ENCODE measurements around the gene C22orf42.
"Not testable (repeated sequence)": the region's sequence is repeated elsewhere in the genome, so short reads cannot be mapped to it uniquely, and the experiment has no call there.

C22orf42 gene, protein sequence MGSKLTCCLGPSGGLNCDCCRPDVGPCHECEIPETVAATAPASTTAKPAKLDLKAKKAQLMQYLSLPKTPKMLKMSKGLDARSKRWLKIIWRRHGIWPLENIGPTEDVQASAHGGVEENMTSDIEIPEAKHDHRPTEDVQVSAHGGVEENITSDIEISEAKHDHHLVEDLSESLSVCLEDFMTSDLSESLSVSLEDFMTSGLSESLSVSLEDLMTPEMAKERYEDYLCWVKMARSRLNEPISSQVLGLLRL

GRCh38 chr22:32158712-32159533 lies at the start of gene C22orf42:
Gene C22orf42 (minus strand): TSS chr22:32159303. CDS start chr22:32159215, 88 bp downstream.
- DNase-seq (ENCODE audit: low read depth) = no peak

- DNase-seq (ENCODE audit: low read depth) = no peak
These were observed 49.6 kb upstream of the C22orf42 start for GRCh38 chr22:32208681-32209080.

DNA sequence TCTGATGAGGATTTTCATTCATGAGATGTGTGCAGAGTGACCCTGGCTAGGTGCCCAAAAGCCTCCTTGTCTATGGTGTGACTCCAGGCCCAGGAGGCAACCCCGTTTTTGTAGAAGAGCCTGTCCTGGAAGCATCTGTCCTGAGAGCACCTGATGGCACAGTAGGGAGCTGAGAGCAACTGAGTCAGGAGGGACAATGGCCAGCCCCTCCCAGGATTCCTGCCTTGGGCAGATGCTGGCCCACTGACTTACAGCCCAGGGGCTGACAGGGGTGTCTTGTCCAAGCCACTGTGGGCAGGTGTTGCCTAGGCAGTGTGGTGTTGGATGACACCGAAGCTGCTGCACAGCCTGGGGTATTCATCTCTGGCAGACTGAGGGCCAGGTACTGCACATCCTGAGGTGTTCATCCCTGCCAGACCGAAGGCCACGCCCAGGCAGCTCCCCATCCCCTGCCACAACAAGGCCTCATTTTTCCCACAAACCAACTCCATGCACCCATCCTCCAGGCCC lies 48.9 kb upstream of the C22orf42 start:
- DNase-seq (ENCODE audit: low read depth) = no peak

DNA sequence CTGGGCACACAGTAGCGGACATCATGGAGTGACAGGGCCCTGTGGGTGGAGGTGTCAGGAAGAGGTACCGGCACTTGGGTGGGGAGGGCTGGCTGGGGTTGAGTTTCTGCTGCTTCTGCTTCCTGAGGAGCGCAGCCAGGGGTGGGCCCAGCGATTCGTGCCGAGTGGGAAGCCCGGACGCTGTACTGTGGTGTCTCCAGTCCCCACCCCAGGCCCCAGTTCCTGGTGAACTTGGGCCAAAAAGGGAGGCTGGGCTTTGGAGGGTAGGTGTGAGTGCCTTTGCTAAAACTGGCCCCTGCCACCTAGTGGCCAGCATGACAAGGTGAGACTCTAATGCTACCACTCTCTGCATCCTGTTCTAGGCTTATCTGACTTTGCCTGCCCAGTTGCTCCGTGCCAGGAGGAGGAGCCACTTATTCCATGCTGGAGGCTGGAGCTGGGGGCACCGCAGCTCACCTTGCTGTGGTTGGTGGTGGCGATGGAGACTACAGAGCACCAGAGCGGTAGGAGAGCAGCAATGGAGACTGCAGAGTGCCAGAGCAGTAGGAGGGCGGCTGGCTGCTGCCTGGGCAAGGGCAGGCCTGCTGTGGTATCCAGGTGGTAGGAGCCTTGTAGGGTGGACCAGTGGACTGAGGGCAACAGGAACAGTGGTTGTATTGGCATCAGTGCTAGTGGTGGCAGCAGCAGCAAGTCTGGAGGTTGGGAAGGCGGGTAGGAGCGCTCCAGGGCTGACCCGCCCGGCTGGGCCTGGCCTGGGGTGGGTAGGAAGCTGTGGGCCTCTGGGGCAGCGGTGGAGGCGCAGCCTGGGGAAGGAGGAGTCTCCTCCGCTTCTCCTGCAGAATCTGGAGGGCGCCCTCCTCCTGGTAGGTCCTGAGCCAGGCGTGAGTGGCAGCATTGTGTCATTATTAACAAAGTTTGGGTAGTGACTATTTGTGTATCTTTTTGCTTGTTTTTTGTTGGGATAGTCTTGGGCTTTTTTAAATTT lies 48.0 kb upstream of the C22orf42 start:
- no peak for DNase-seq (ENCODE audit: low read depth)

DNA sequence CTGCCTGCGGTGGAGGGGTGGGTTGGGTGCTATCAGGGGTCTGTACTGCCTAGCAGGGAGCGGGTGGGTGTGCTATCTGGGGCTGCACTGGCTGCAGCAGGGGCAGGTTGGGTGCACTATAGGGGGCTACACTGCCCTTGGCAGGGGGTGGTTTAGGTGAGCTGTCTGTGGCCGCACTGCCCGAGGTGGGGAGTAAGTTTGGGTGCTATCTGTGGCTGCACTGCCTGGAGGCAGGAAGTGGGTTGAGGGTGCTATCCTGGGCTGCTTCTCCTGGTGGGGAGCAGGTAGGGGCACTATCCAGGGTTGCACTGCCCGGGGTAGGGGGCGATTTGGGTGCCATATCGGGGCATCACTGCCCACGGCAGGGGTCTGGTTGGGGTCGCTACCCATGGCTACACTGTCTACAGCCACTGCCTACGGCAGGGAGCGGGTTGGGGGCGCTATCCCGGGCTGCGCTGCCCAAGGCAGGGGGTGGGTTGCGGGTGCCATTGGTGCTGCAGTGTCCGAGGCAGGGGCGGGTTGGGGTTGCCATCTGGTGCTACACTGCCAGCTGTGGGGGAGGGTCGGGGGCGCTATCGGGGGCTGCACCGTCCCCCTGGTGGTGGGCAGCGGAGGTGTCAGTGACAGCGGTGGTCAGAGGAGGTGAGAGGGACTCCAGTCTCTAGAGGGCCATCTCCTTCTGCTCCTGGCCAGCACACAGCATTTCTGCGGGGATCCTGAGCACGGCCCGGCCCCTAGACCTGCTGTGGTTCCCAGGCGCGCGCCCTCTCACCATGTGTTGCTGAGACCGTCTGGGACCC lies 47.1 kb upstream of the C22orf42 start:
- no peak for DNase-seq (ENCODE audit: low read depth)

- DNase-seq (ENCODE audit: low read depth) = no peak
These were observed 46.0 kb upstream of the C22orf42 start, which contains the start of gene RFPL2 for GRCh38 chr22:32204856-32205722. Gene RFPL2 (minus strand): TSS chr22:32205073. CDS start chr22:32202451, 2,622 bp downstream.

DNA sequence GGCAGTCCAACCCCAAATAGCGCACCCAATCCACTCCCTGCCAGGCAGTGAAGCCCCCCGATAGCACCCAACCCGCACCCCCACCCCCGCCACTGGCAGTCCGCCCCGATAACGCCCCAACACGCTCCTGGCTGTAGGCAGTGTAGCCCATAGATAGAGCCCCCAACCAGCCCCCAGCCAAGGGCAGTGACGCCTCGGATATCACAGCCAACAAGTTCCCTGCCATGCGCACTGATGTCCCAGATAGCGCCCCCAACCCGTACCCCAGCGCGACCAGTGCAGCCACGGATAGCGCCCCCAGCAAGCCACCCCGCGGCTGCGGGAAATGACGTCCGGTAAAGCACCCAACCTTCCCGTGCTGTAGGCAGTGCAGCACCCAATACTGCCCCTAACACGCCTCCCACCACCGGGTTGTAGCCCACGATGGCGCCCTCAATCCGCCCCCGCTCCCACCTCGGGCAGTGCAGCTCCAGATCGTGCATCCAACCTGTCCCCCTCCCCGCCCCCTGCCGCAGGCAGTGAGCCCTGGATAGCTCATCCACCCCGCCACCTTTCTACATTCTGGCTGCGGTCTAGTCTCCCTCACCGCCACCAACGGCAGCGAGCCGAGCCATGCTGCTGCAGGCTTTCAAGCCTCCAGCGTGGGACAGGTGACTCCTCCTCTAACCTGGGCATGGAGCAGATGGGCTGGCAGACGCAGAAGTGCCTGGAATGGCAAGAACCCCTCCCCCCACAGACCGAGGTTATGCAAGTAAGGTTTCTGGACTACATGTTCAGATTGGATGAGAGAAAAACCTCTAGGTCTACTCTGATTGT lies 45.1 kb upstream of the C22orf42 start:
- no peak for DNase-seq (ENCODE audit: low read depth)

DNA sequence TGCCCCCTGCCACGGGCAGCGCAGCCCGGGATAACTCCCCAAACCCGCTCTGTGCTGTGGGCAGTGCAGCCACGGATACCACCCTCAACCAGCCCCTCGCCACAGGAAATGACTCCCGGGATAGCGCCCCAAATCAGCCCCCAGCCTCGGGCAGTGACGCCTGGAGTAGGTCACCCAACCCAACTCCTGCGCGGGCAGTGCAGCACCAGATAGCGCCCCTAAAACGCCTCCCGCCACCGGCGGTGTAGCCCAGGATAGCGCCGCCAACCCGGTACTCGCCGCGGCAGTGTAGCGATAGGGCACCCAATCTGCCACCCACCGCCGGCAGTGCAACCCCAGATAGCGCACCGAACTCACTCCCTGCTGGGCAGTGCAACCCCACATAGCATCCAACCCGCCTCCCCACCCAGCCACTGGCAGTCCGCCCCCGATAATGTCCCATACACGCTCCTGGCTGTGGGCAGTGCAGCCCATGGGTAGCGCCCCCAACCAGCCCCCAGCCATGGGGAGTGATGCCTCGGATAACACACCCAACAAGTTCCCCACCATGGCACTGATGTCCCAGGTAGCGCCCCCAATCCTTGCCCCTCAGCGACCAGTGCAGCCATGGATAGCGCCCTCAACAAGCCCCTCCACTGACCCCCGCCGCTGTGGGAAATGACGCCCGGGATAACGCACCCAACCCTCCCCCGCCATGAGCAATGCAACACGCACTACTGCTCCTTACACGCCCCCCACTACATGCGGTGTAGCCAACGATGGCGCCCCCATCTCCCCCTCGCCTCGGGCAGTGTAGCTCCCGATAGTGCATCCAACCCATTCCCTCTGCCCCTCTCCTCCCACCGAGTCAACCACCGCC lies 44.3 kb upstream of the C22orf42 start:
- no peak for DNase-seq (ENCODE audit: low read depth)

- DNase-seq (ENCODE audit: low read depth) = no peak
These were observed 43.6 kb upstream of the C22orf42 start for GRCh38 chr22:32202539-32203180.

- no peak for DNase-seq (ENCODE audit: low read depth)
These were observed 43.0 kb upstream of the C22orf42 start for GRCh38 chr22:32202161-32202538.

DNA sequence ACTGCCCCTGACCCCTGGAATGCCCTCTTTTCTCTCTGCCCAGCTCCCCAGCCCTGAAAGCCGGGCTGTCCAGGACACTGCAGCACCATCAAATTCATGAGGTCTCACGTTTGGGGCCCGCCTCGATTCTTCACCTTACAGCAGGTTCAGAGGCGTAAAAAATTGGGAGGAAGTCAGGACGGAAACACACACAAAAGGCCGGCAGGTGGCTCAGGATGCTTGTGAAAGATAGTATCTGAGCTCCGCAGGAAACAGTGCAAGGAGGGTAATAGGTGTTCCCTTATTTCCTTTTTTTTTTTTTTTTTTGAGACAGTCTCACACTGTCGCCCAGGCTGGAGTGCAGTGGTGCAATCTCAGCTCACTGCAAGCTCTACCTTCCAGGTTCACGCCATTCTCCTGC lies 41.6 kb upstream of the C22orf42 start:
- no peak for DNase-seq (ENCODE audit: low read depth)

DNA sequence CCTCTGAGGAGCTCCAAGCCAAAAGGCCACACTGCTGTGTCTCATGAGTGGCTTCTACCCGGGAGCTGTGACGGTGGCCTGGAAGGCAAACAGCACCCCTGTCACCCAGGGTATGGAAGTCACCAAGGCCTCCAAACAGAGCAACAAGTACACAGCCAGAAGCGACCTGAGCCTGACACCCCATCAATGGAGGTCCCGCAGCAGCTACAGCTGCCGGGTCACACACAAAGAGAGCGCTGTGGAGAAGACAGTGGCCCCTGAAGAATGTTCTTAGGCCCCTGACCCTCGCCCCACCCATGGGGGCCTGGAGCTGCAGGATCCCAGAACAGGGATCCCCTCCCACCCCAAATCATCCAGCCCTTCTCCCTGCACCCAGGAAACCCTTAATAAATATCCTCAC lies 40.9 kb upstream of the C22orf42 start:
- DNase-seq (ENCODE audit: low read depth) = no peak

GRCh38 chr22:32199341-32199740 lies 40.2 kb upstream of the C22orf42 start:
- DNase-seq (ENCODE audit: low read depth) = no peak

- not testable (repeated sequence) for DNase-seq (ENCODE audit: low read depth)
These were observed 38.6 kb upstream of the C22orf42 start for GRCh38 chr22:32197553-32198226.

DNA sequence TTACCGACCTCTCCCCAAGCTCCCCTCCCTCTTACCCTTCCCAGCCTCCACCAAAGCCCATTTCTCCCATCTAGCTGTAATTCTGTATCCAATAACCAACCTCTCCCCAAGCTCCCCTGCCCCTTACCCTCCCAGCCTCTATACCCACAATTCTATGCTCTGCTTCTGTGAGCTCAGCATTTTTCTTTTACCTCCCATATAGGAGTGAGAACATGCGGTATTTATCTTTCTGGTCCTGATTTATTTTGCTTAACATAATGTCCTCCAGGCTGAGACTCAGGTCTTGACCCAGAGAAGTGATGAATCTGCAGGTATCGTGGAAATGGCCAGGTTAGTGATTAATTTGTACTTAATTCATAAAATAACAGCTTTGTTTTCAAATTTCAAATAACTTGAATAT lies 36.8 kb upstream of the C22orf42 start:
- DNase-seq (ENCODE audit: low read depth) = not testable (repeated sequence)

DNA sequence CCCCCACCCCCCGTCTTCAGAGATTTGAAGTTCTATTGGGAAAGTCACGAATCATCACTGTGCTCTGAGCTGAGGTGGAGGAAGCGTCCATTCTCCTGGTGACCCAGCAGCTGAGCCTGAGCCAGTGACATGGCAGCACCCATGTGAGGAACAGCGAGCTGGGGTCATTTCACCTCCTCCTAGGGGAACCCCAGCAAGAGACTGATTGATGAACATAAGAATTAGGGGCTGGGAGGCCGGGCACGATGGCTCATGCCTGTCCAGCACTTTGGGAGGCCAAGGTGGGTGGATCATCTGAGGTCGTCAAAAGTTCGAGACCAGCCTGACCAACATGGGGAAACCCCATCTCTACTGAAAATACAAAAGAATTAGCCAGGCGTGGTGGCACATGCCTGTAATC lies 34.2 kb upstream of the C22orf42 start:
- not testable (repeated sequence) for DNase-seq (ENCODE audit: low read depth)

- DNase-seq (ENCODE audit: low read depth) = not testable (repeated sequence)
These were observed 31.9 kb upstream of the C22orf42 start for GRCh38 chr22:32191021-32191420.

Data from fibroblast of gingiva (primary cell).